IMR-90 (cell line): Measurements from ENCODE around the gene ABHD16B. TPM values are rescaled to one million over a fixed set of nuclear protein-coding genes. Genes with fewer than 3 reads are reported as not detected.

Source experiments
- ATAC-seq: fragments of 200-7000 bp; cut with Tn5 transposase; 2 replicates; pipeline ENCODE4 v1.9.1; 2020; ENCODE audit warnings: low read depth, mild to moderate bottlenecking, moderate library complexity
- BruUV-seq: library from RNA; stranded (reverse); fragments of 400-500 nt; replicated peaks from 2 replicates; lab custom pipeline; 2021; lab: Mats Ljungman, UMichigan
- CTCF ChIA-PET: fragments of 300-600 bp; formaldehyde crosslinking; extraction: SDS; loops from one replicate; lab custom pipeline; 2021; ENCODE audit warnings: antibody characterized with exemption; lab: Yijun Ruan, JAX
- POLR2A ChIA-PET: fragments of 300-600 bp; sonication (Branson Sonifier 250); formaldehyde crosslinking; loops from one replicate; lab custom pipeline; 2022; ENCODE audit warnings: antibody characterized with exemption; ENCODE audit not compliant: unreplicated experiment; lab: Charles Lee
- DNase-seq: peaks from one replicate; pipeline ENCODE4 v3.0.0; 2013
- H2AFZ ChIP-seq: replicated peaks from 2 replicates; pipeline ENCODE3; 2013; ENCODE audit warnings: low read length, mild to moderate bottlenecking; ENCODE audit not compliant: poor library complexity
- H2AK5ac ChIP-seq: 2 replicates; pipeline ENCODE4 v1.6.1; 2013; ENCODE audit warnings: low read depth, low read length, inconsistent platforms
- H2AK9ac ChIP-seq: replicated peaks from 2 replicates; pipeline ENCODE3; 2013; ENCODE audit warnings: mild to moderate bottlenecking, low read depth, low read length, moderate library complexity; ENCODE audit not compliant: poor library complexity
- H2BK120ac ChIP-seq: 2 replicates; pipeline ENCODE4 v1.6.1; 2013; ENCODE audit warnings: low read depth, low read length, inconsistent platforms
- H2BK15ac ChIP-seq: 3 replicates; pipeline ENCODE4 v1.6.1; 2013; ENCODE audit warnings: low read depth, low read length, inconsistent platforms
- H2BK20ac ChIP-seq: 2 replicates; pipeline ENCODE4 v1.6.1; 2013; ENCODE audit warnings: low read depth, mild to moderate bottlenecking, inconsistent platforms, low read length, moderate library complexity
- H2BK5ac ChIP-seq: 2 replicates; pipeline ENCODE4 v1.6.1; 2013; ENCODE audit warnings: mild to moderate bottlenecking, low read depth, low read length, inconsistent platforms; ENCODE audit not compliant: poor library complexity, severe bottlenecking
- H3K14ac ChIP-seq: replicated peaks from 2 replicates; pipeline ENCODE4 v1.6.1; 2013; ENCODE audit warnings: low read depth, low read length, inconsistent platforms
- H3K18ac ChIP-seq: 2 replicates; pipeline ENCODE4 v1.6.1; 2013; ENCODE audit warnings: low read depth, low read length, control low read depth
- H3K23ac ChIP-seq: 2 replicates; pipeline ENCODE4 v1.6.1; 2013; ENCODE audit warnings: low read depth, low read length, inconsistent platforms
- H3K27ac ChIP-seq: 2 replicates; pipeline ENCODE4 v1.5.1; 2013; ENCODE audit warnings: mild to moderate bottlenecking, control low read depth, low read length; ENCODE audit not compliant: insufficient read depth
- H3K27me3 ChIP-seq: 2 replicates; pipeline ENCODE4 v1.6.1; 2013; ENCODE audit warnings: low read length; ENCODE audit not compliant: control insufficient read depth, insufficient read depth
- H3K36me3 ChIP-seq: 2 replicates; pipeline ENCODE4 v1.6.1; 2013; ENCODE audit warnings: low read length, mixed read lengths; ENCODE audit not compliant: control insufficient read depth, insufficient read depth
- H3K4ac ChIP-seq: 2 replicates; pipeline ENCODE4 v1.6.1; 2013; ENCODE audit warnings: low read depth, low read length, inconsistent platforms
- H3K4me1 ChIP-seq: 2 replicates; pipeline ENCODE4 v1.6.1; 2013; ENCODE audit warnings: low read length, mixed read lengths; ENCODE audit not compliant: control insufficient read depth, insufficient read depth
- H3K4me2 ChIP-seq: 2 replicates; pipeline ENCODE4 v1.6.1; 2013; ENCODE audit warnings: low read depth, mild to moderate bottlenecking, control low read depth, low read length, moderate library complexity
- H3K4me3 ChIP-seq: 2 replicates; pipeline ENCODE4 v1.5.1; 2013; ENCODE audit warnings: low read depth, mild to moderate bottlenecking, control low read depth, low read length, moderate library complexity; ENCODE audit not compliant: insufficient read depth
- H3K56ac ChIP-seq: 2 replicates; pipeline ENCODE4 v1.6.1; 2013; ENCODE audit warnings: low read length, inconsistent platforms; ENCODE audit not compliant: insufficient read depth; ENCODE audit errors: extremely low read depth
- H3K79me1 ChIP-seq, 2 experiments: 2 replicates each; pipeline ENCODE4 v1.6.1; 2013; ENCODE audit warnings: low read length in 2 of 2, inconsistent platforms in 1 of 2, low read depth in 1 of 2
- H3K9ac ChIP-seq: 2 replicates; pipeline ENCODE4 v1.6.1; 2013; ENCODE audit warnings: low read depth, low read length, control low read depth
- H3K9me1 ChIP-seq: 2 replicates; pipeline ENCODE4 v1.6.1; 2013; ENCODE audit warnings: low read length, inconsistent platforms; ENCODE audit not compliant: insufficient read depth
- H3K9me3 ChIP-seq: 2 replicates; pipeline ENCODE4 v1.6.1; 2013; ENCODE audit warnings: low read length; ENCODE audit not compliant: control insufficient read depth, insufficient read depth
- H4K20me1 ChIP-seq: 2 replicates; pipeline ENCODE4 v1.6.1; 2013; ENCODE audit warnings: low read length, inconsistent platforms; ENCODE audit not compliant: insufficient read depth
- H4K5ac ChIP-seq: 2 replicates; pipeline ENCODE4 v1.6.1; 2013; ENCODE audit warnings: mild to moderate bottlenecking, low read depth, low read length, control low read depth
- H4K8ac ChIP-seq, 2 experiments: 2 replicates each; pipeline ENCODE4 v1.6.1; 2013; ENCODE audit warnings: low read depth in 2 of 2, low read length in 2 of 2, control low read depth in 1 of 2, inconsistent platforms in 1 of 2
- H4K91ac ChIP-seq: 2 replicates; pipeline ENCODE4 v1.6.1; 2013; ENCODE audit warnings: low read depth, low read length, inconsistent platforms; ENCODE audit not compliant: insufficient read depth
- CEBPB ChIP-seq: IDR thresholded peaks from 2 replicates; pipeline ENCODE4 v1.6.1; 2012; ENCODE audit warnings: low read depth, low read length, improper control_type of control experiment
- CHD1 ChIP-seq: IDR thresholded peaks from 2 replicates; pipeline ENCODE4 v1.6.1; 2012; ENCODE audit warnings: low read depth, low read length, improper control_type of control experiment
- CTCF ChIP-seq: conservative IDR thresholded peaks from 2 replicates; pipeline ENCODE4 v1.5.1; 2012; ENCODE audit warnings: mild to moderate bottlenecking, low read depth, low read length, improper control_type of control experiment
- ELK1 ChIP-seq: fragments of 150-350 bp; IDR thresholded peaks from 2 replicates; pipeline ENCODE4 v1.6.1; 2016; ENCODE audit warnings: low read depth, mild to moderate bottlenecking, low read length, moderate library complexity, borderline replicate concordance
- FOS ChIP-seq: fragments of 150-350 bp; IDR thresholded peaks from 2 replicates; pipeline ENCODE4 v1.6.1; 2016; ENCODE audit warnings: low read depth, low read length
- MAFK ChIP-seq: IDR thresholded peaks from 2 replicates; pipeline ENCODE4 v1.6.1; 2012; ENCODE audit warnings: low read depth, low read length, improper control_type of control experiment
- MXI1 ChIP-seq: IDR thresholded peaks from 2 replicates; pipeline ENCODE4 v1.6.1; 2012; ENCODE audit warnings: low read depth, mild to moderate bottlenecking, low read length, moderate library complexity, borderline replicate concordance
- NFE2L2 ChIP-seq: fragments of 150-350 bp; IDR thresholded peaks from 2 replicates; pipeline ENCODE4 v1.6.1; 2016; ENCODE audit warnings: low read depth, mild to moderate bottlenecking, low read length
- POLR2A ChIP-seq: IDR thresholded peaks from 2 replicates; pipeline ENCODE4 v1.6.1; 2012; ENCODE audit warnings: mild to moderate bottlenecking, low read depth, low read length
- RAD21 ChIP-seq: IDR thresholded peaks from 2 replicates; pipeline ENCODE4 v1.6.1; 2012; ENCODE audit warnings: low read length, improper control_type of control experiment
- RCOR1 ChIP-seq: IDR thresholded peaks from 2 replicates; pipeline ENCODE4 v1.6.1; 2012; ENCODE audit warnings: mild to moderate bottlenecking, low read length, improper control_type of control experiment; ENCODE audit not compliant: insufficient replicate concordance
- RFX5 ChIP-seq: IDR thresholded peaks from 2 replicates; pipeline ENCODE4 v1.8.0; 2012; ENCODE audit warnings: low read depth, mild to moderate bottlenecking, low read length, moderate library complexity
- SMC3 ChIP-seq: fragments of 150-350 bp; IDR thresholded peaks from 2 replicates; pipeline ENCODE4 v1.6.1; 2016; ENCODE audit warnings: low read depth, mild to moderate bottlenecking, antibody characterized with exemption, low read length, moderate library complexity
- USF2 ChIP-seq: fragments of 150-350 bp; IDR thresholded peaks from 2 replicates; pipeline ENCODE4 v1.6.1; 2017; ENCODE audit warnings: mild to moderate bottlenecking, antibody characterized with exemption, low read length, low read depth
- WGBS, 2 experiments: methylation state at CpG; one replicate each; pipeline versions ENCODE4 v1.1.5 to v1.1.7; 2013; ENCODE audit warnings: missing lambda C conversion rate in 2 of 2; ENCODE audit not compliant: insufficient read length in 1 of 2; ENCODE audit errors: extremely low coverage in 2 of 2; 5-methylcytosine and 5-hydroxymethylcytosine counted together
- dilution Hi-C: fragments of 300-500 bp; cut with HindIII; formaldehyde crosslinking; loops from one replicate; pipeline ENCODE4 v1.14.3; 2018; ENCODE audit warnings: low sequenced_read_pairs; ENCODE audit not compliant: unreplicated experiment
- in situ Hi-C: fragments of 300-500 bp; cut with MboI; formaldehyde crosslinking; loops from 3 replicates; pipeline ENCODE4 v1.14.3; 2019; ENCODE audit warnings: low sequenced_read_pairs, inconsistent platforms, mixed read lengths
- intact Hi-C: fragments of 100-400 bp; cut with micrococcal nuclease; formaldehyde crosslinking; loops from 2 replicates; pipeline ENCODE4 v1.10.0; 2022
- polyA plus RNA-seq, 3 experiments: library from polyadenylated mRNA; depleted of rRNA; stranded (reverse); fragments of >200 nt; gene quantifications; 2 replicates each; pipeline ENCODE4 v1.2.3, GENCODE V29; 2012; ENCODE audit warnings: low replicate concordance in 1 of 3
- total RNA-seq: library from RNA; depleted of rRNA; stranded (reverse); fragments of >200 nt; gene quantifications from 2 replicates; pipeline ENCODE4 v1.2.3, GENCODE V29; 2012

ABHD16B gene
- total and polyA plus RNA-seq, 2 of the 4 experiments (the other 2 are of a cell fraction): 0.05 TPM; not detected in 1

- H2BK120ac ChIP-seq: no peak overlapping the region
- no peak overlapping the region for H3K4me3 ChIP-seq
- peak overlapping the region; percentile 50; the same call in 1 of the 2 replicates for H2AK5ac ChIP-seq
- POLR2A ChIA-PET: no interaction called here
- intact Hi-C loops: no loop called here
- in situ Hi-C loops: loop anchor here (5.0 kb wide), 1 partner anchor 73 kb away; no protein-coding TSS in a partner anchor
- H2AFZ ChIP-seq: peak overlapping the region; percentile 78
- peak overlapping the region; percentile 70 for H2AK9ac ChIP-seq
- H3K9ac ChIP-seq: no peak overlapping the region
- H3K14ac ChIP-seq: no peak overlapping the region
- H3K9me3 ChIP-seq: no peaks in the 10 kb centered on the region
- no peak overlapping the region for H2BK20ac ChIP-seq
- H2BK15ac ChIP-seq: no peak overlapping the region
- H3K36me3 ChIP-seq: no peaks in the 10 kb centered on the region
- H2BK5ac ChIP-seq: no peak overlapping the region
- no peak overlapping the region for H3K27ac ChIP-seq
- dilution Hi-C loops: no loop called here
- no peaks in the 10 kb centered on the region; the same call in 1 of the 2 replicates for H3K27me3 ChIP-seq
- H3K4me2 ChIP-seq: no peak overlapping the region
- ATAC-seq (peak; percentile 2; the same call in 1 of the 2 replicates), DNase-seq (no peak)
- WGBS, 2 experiments: 43% methylated on average over 5 of the region's 36 CpGs; no CpG with 5 or more reads in 1 of the 2 experiments
- H4K8ac ChIP-seq: 0 out of 4 replicates have a peak overlapping the region, but pooled peaks of 1 of the 2 experiments have one; percentile 39
- H3K9me1 ChIP-seq: no peaks in the 10 kb centered on the region
- no peak overlapping the region for H3K56ac ChIP-seq
- BruUV-seq: no TSS peak
- no peaks in the 10 kb centered on the region; the same call in 1 of the 2 replicates for H4K20me1 ChIP-seq
- no peak overlapping the region for H3K4ac ChIP-seq
- 0 out of 2 replicates have a peak overlapping the region, but pooled peaks have one; percentile 34 for H3K23ac ChIP-seq
- CTCF ChIA-PET: interaction anchor here (1.2 kb wide), 1 partner anchor 9 kb away, joined by 3 read pairs; no protein-coding TSS in a partner anchor
- H3K18ac ChIP-seq: no peak overlapping the region; the same call in 1 of the 2 replicates
- H4K91ac ChIP-seq: no peak overlapping the region
- no peaks in the 10 kb centered on the region for H3K79me1 ChIP-seq
- peaks cover 27% of the 10 kb centered on the region for H3K4me1 ChIP-seq
- peak overlapping the region; percentile 32; the same call in 1 of the 2 replicates for H4K5ac ChIP-seq
- TF ChIP-seq CEBPB (no peak), CHD1 (no peak), RCOR1 (no peak), MAFK (no peak), FOS (no peak), USF2 (no peak), SMC3 (no peak), RFX5 (no peak), MXI1 (no peak), RAD21 (no peak), CTCF (no peak), NFE2L2 (no peak), ELK1 (no peak), POLR2A (no peak)
Observed at GRCh38 chr20:63855363-63856097, 5.8 kb upstream of the ABHD16B start.
